Urinary bladder (tissue), 4 donors: ENCODE data around the gene PSMA5. TPM values are rescaled to one million over a fixed set of nuclear protein-coding genes. Genes with fewer than 3 reads are reported as not detected.
A peak's percentile ranks its signal among the peaks of the same experiment; 100 is the strongest.

Experiments
- DNase-seq: peaks from one replicate; pipeline ENCODE4 v3.0.0-alpha.2; 2015; ENCODE audit errors: extremely low spot score
- H3K27ac ChIP-seq: one replicate; pipeline ENCODE4 v1.5.1; 2013; ENCODE audit warnings: low read depth, mild to moderate bottlenecking, moderate library complexity
- H3K36me3 ChIP-seq: one replicate; pipeline ENCODE4 v1.6.1; 2013; ENCODE audit warnings: mild to moderate bottlenecking, moderate library complexity; ENCODE audit not compliant: insufficient read depth
- H3K4me1 ChIP-seq: one replicate; pipeline ENCODE4 v1.6.1; 2013; ENCODE audit warnings: mild to moderate bottlenecking, moderate library complexity; ENCODE audit not compliant: insufficient read depth
- H3K4me3 ChIP-seq: one replicate; pipeline ENCODE4 v1.5.1; 2013; ENCODE audit warnings: low read depth, low read length
- WGBS: extraction: QIAGEN DNeasy Blood & Tissue Kit; methylation state at CpG from one replicate; pipeline ENCODE4 v1.1.7; 2013; 5-methylcytosine and 5-hydroxymethylcytosine counted together
- polyA plus RNA-seq: library from polyadenylated mRNA; stranded (reverse); fragments of 200-250 nt; gene quantifications from one replicate; pipeline ENCODE4 v1.2.3, GENCODE V29; 2013
- total RNA-seq: library from RNA; depleted of rRNA; stranded (reverse); fragments of >200 nt; gene quantifications from one replicate; pipeline ENCODE4 v1.2.3, GENCODE V29; 2014
- donor health status: healthy with polysubstance abuse.
- donor health status: healthy.

The PSMA5 gene
- total and polyA plus RNA-seq, 2 donors = 35.5 to 53.5 TPM

- no peak for DNase-seq
- 19% methylated on average over 10 of the region's 10 CpGs for WGBS
- Histone ChIP-seq H3K36me3 (no peaks in the 10 kb centered on the region), H3K4me1 (no peaks in the 10 kb centered on the region), H3K27ac (peak overlapping the region; percentile 46), H3K4me3 (no peak overlapping the region)
Measured at GRCh38 chr1:109392788-109393616, 33.2 kb downstream of the PSMA5 start.

GRCh38 chr1:109392037-109392787 lies 34.0 kb downstream of the PSMA5 start:
- Histone ChIP-seq H3K27ac (peak overlapping the region; percentile 14), H3K4me3 (no peak overlapping the region), H3K4me1 (no peaks in the 10 kb centered on the region), H3K36me3 (no peaks in the 10 kb centered on the region)
- DNase-seq = no peak
- 56% methylated on average over 4 of the region's 4 CpGs for WGBS

- no peak overlapping the region for H3K4me3 ChIP-seq
- no peaks in the 10 kb centered on the region for H3K4me1 ChIP-seq
- no peaks in the 10 kb centered on the region for H3K36me3 ChIP-seq
- no peak for DNase-seq
- H3K27ac ChIP-seq = peak overlapping the region; percentile 5
Measured at GRCh38 chr1:109391626-109392025, 34.6 kb downstream of the PSMA5 start.

- no peak overlapping the region for H3K4me3 ChIP-seq
- no peaks in the 10 kb centered on the region for H3K4me1 ChIP-seq
- H3K27ac ChIP-seq = peak overlapping the region; percentile 23
- DNase-seq = no peak
- no peaks in the 10 kb centered on the region for H3K36me3 ChIP-seq
- WGBS = 8% methylated on average over 3 of the region's 3 CpGs
Measured at GRCh38 chr1:109391157-109391556, 35.1 kb downstream of the PSMA5 start.

GRCh38 chr1:109389638-109390341 lies 36.5 kb downstream of the PSMA5 start:
- Histone ChIP-seq H3K4me3 (no peak overlapping the region), H3K4me1 (no peaks in the 10 kb centered on the region), H3K36me3 (no peaks in the 10 kb centered on the region), H3K27ac (no peak overlapping the region)
- no peak for DNase-seq
- 62% methylated on average over 5 of the region's 5 CpGs for WGBS

- WGBS = 55% methylated on average over 7 of the region's 7 CpGs
- no peaks in the 10 kb centered on the region for H3K4me1 ChIP-seq
- H3K27ac ChIP-seq = no peak overlapping the region
- no peak for DNase-seq
- no peak overlapping the region for H3K4me3 ChIP-seq
- H3K36me3 ChIP-seq = no peaks in the 10 kb centered on the region
Measured at GRCh38 chr1:109388884-109389637, 37.2 kb downstream of the PSMA5 start.

GRCh38 chr1:109388208-109388711 lies 38.0 kb downstream of the PSMA5 start:
- Histone ChIP-seq H3K4me3 (no peak overlapping the region), H3K36me3 (no peaks in the 10 kb centered on the region), H3K27ac (no peak overlapping the region), H3K4me1 (no peaks in the 10 kb centered on the region)
- no peak for DNase-seq
- 95% methylated on average over 5 of the region's 5 CpGs for WGBS

GRCh38 chr1:109386054-109386717 lies 40.1 kb downstream of the PSMA5 start:
- no peak for DNase-seq
- H3K4me3 ChIP-seq = no peak overlapping the region
- no peaks in the 10 kb centered on the region for H3K36me3 ChIP-seq
- 98% methylated on average over 2 of the region's 2 CpGs for WGBS
- H3K27ac ChIP-seq = no peak overlapping the region
- no peaks in the 10 kb centered on the region for H3K4me1 ChIP-seq

- no peak overlapping the region for H3K4me3 ChIP-seq
- WGBS = 62% methylated on average over 2 of the region's 2 CpGs
- no peak for DNase-seq
- no peaks in the 10 kb centered on the region for H3K4me1 ChIP-seq
- H3K36me3 ChIP-seq = no peaks in the 10 kb centered on the region
- no peak overlapping the region for H3K27ac ChIP-seq
Measured at GRCh38 chr1:109385417-109385816, 40.8 kb downstream of the PSMA5 start.

GRCh38 chr1:109383854-109384253 lies 42.4 kb downstream of the PSMA5 start:
- WGBS = 86% methylated on average over 7 of the region's 7 CpGs
- Histone ChIP-seq H3K4me3 (no peak overlapping the region), H3K4me1 (no peaks in the 10 kb centered on the region), H3K36me3 (no peaks in the 10 kb centered on the region), H3K27ac (no peak overlapping the region)
- no peak for DNase-seq

GRCh38 chr1:109383087-109383779 lies 43.0 kb downstream of the PSMA5 start:
- H3K36me3 ChIP-seq = no peaks in the 10 kb centered on the region
- H3K4me3 ChIP-seq = no peak overlapping the region
- H3K27ac ChIP-seq = no peak overlapping the region
- DNase-seq = no peak
- 45% methylated on average over 2 of the region's 2 CpGs for WGBS
- no peaks in the 10 kb centered on the region for H3K4me1 ChIP-seq

- no peak overlapping the region for H3K27ac ChIP-seq
- no peaks in the 10 kb centered on the region for H3K36me3 ChIP-seq
- WGBS = 84% methylated on average over 2 of the region's 2 CpGs
- no peak for DNase-seq
- no peak overlapping the region for H3K4me3 ChIP-seq
- no peaks in the 10 kb centered on the region for H3K4me1 ChIP-seq
Measured at GRCh38 chr1:109381573-109381972, 44.7 kb downstream of the PSMA5 start.
